ENCODE measurements around the gene ROM1. TPM values are rescaled to one million over a fixed set of nuclear protein-coding genes. Genes with fewer than 3 reads are reported as not detected.
A peak's percentile ranks its signal among the peaks of the same experiment; 100 is the strongest.

ROM1 gene
- 1 to 10 TPM in 2 of 4 donors, not detected in 2; 5.3 to 5.6 TPM for total RNA-seq

- no peaks in the 10 kb centered on the region for H3K27me3 ChIP-seq
- H3K36me3 ChIP-seq = no peaks in the 10 kb centered on the region
- TF ChIP-seq POLR2AphosphoS5 (IDR thresholded peaks at IDR 0.05) (peak in 2 of 3 donors; percentile 8 to 19), CTCF (IDR thresholded peaks at IDR 0.05) (peak; percentile 27 to 99 (median 89)), EP300 (IDR thresholded peaks at IDR 0.05; ENCODE audit: low read depth) (no peak), POLR2A (IDR thresholded peaks at IDR 0.05) (peak; percentile 8)
- no peaks in the 10 kb centered on the region for H3K9me3 ChIP-seq
- 3% methylated on average over 44 of the region's 91 CpGs; no CpG with 5 or more reads in 1 of the 2 donors for WGBS, 2 donors (ENCODE audit: low coverage in 1 of 2)
- H3K4me3 ChIP-seq = peak within 1 kb of the TSS; percentile 67 to 86 (median 82)
- H3K27ac ChIP-seq = peak within 1 kb of the TSS; percentile 93 to 97 (median 95)
- in situ Hi-C loops (cut with MboI; ENCODE audit: low pct_ligation_motif_present in 1 of 4, low pct_unique_long_range_greater_than_20kb in 1 of 4, low sequenced_read_pairs in 3 of 4) = no loop called here
- intact Hi-C loops (cut with DNase I; ENCODE audit: low total_unique reads) = no loop called here
- peaks cover 16 to 24% (median 18%) of the 10 kb centered on the region in 4 donors for H3K4me1 ChIP-seq
- peak; percentile 91 for DNase-seq
Observed at GRCh38 chr11:62612366-62613290, at the start of gene ROM1, which contains the start of gene EML3. ROM1 (plus strand) TSS chr11:62613257; CDS start chr11:62613282, 25 bp downstream. EML3 (minus strand) TSS chr11:62612775; CDS start chr11:62612457, 318 bp downstream.

GRCh38 chr11:62565100-62565802 lies 47.8 kb upstream of the ROM1 start:
- in situ Hi-C loops (cut with MboI; ENCODE audit: low pct_ligation_motif_present in 1 of 4, low pct_unique_long_range_greater_than_20kb in 1 of 4, low sequenced_read_pairs in 3 of 4) = loop anchor here in 1 of 4 donors (10.0 kb wide), 1 partner anchor 140 kb away; no protein-coding TSS in a partner anchor
- no peak overlapping the region for H3K4me3 ChIP-seq
- WGBS, 2 donors (ENCODE audit: low coverage in 1 of 2) = 31 to 69% methylated on average over 2 to 5 of the region's 5 CpGs
- no peaks in the 10 kb centered on the region for H3K9me3 ChIP-seq
- no peak for DNase-seq
- H3K4me1 ChIP-seq = peaks cover 9 to 18% (median 11%) of the 10 kb centered on the region in 4 donors
- peaks cover 0 to 63% (median 20%) of the 10 kb centered on the region in 4 donors for H3K36me3 ChIP-seq
- TF ChIP-seq POLR2A (IDR thresholded peaks at IDR 0.05) = no peak
- TF ChIP-seq POLR2AphosphoS5 (IDR thresholded peaks at IDR 0.05) = no peak
- no peak for TF ChIP-seq CTCF (IDR thresholded peaks at IDR 0.05)
- no peak for TF ChIP-seq EP300 (IDR thresholded peaks at IDR 0.05; ENCODE audit: low read depth)
- H3K27ac ChIP-seq = no peak overlapping the region
- no peaks in the 10 kb centered on the region for H3K27me3 ChIP-seq
- intact Hi-C loops (cut with DNase I; ENCODE audit: low total_unique reads) = no loop called here

GRCh38 chr11:62566247-62566646 lies 46.8 kb upstream of the ROM1 start:
- no peak overlapping the region for H3K4me3 ChIP-seq

More at GRCh38 chr11:62566247-62566646, 46.8 kb upstream of the ROM1 start:
- no peaks in the 10 kb centered on the region for H3K27me3 ChIP-seq
- no peak for TF ChIP-seq EP300 (IDR thresholded peaks at IDR 0.05; ENCODE audit: low read depth)
- no peak for TF ChIP-seq CTCF (IDR thresholded peaks at IDR 0.05)
- TF ChIP-seq POLR2A (IDR thresholded peaks at IDR 0.05) = no peak
- TF ChIP-seq POLR2AphosphoS5 (IDR thresholded peaks at IDR 0.05) = no peak
- H3K36me3 ChIP-seq = peaks cover 0 to 70% (median 25%) of the 10 kb centered on the region in 4 donors
- in situ Hi-C loops (cut with MboI; ENCODE audit: low pct_ligation_motif_present in 1 of 4, low pct_unique_long_range_greater_than_20kb in 1 of 4, low sequenced_read_pairs in 3 of 4) (loop anchor here in 1 of 4 donors (10.0 kb wide), 1 partner anchor 141 kb away; no protein-coding TSS in a partner anchor), intact Hi-C loops (cut with DNase I; ENCODE audit: low total_unique reads) (no loop called here)
- H3K9me3 ChIP-seq = no peaks in the 10 kb centered on the region
- WGBS, 2 donors (ENCODE audit: low coverage in 1 of 2) = 72 to 91% methylated on average over 8 of the region's 8 CpGs
- H3K4me1 ChIP-seq = peaks cover 0 to 14% (median 3%) of the 10 kb centered on the region in 4 donors
- no peak overlapping the region for H3K27ac ChIP-seq
- no peak for DNase-seq
